OCI-LY3 (cell line): ENCODE data around the gene PAX5.

Experiments used
- EZH2phosphoT487 ChIP-seq: fragments of 200-600 bp; shearing (Covaris generic); IDR thresholded peaks from 2 replicates; pipeline ENCODE4 v1.6.1; 2018; ENCODE audit warnings: antibody characterized with exemption, mixed run types, low read depth
- TF ChIP-seq, protein P1 (sequence below): fragments of 200-600, 300-600 bp; sonication (generic); IDR thresholded peaks from 2 replicates; pipeline ENCODE4 v1.5.1; 2014; ENCODE audit warnings: antibody characterized with exemption, low read length, low read depth

DNA sequence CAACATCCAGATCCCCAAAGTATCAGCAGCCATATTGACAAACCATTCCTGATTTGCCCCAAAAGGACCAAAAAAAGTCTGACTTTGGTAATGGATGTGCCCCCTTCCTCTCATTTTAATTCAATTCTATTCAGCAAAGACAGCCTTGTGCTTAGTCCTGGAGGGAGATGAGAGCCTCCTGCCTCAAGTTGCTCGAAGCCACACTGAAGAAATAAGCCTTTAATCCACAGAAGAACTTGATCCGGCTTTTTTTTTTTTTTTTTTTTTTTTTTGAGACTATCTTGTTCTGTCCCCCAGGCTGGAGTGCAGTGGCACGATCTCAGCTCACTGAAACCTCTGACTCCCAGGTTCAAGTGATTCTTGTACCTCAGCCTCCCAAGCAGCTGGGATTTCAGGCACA is 8.4 kb upstream of the PAX5 start:
- TF ChIP-seq, protein P1, sequence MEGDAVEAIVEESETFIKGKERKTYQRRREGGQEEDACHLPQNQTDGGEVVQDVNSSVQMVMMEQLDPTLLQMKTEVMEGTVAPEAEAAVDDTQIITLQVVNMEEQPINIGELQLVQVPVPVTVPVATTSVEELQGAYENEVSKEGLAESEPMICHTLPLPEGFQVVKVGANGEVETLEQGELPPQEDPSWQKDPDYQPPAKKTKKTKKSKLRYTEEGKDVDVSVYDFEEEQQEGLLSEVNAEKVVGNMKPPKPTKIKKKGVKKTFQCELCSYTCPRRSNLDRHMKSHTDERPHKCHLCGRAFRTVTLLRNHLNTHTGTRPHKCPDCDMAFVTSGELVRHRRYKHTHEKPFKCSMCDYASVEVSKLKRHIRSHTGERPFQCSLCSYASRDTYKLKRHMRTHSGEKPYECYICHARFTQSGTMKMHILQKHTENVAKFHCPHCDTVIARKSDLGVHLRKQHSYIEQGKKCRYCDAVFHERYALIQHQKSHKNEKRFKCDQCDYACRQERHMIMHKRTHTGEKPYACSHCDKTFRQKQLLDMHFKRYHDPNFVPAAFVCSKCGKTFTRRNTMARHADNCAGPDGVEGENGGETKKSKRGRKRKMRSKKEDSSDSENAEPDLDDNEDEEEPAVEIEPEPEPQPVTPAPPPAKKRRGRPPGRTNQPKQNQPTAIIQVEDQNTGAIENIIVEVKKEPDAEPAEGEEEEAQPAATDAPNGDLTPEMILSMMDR, result no peak
- no peak for TF ChIP-seq EZH2phosphoT487
